Measurements from ENCODE around the gene RNF4.
"Not testable (repeated sequence)": the region's sequence is repeated elsewhere in the genome, so short reads cannot be mapped to it uniquely, and the experiment has no call there.

Gene RNF4

GRCh38 chr4:2537011-2537830 lies 68.3 kb downstream of the RNF4 start:
- DNase-seq, result peak; percentile 84

GRCh38 chr4:2543580-2544191 lies 74.8 kb downstream of the RNF4 start:
- DNase-seq, result not testable (repeated sequence)

- no peak for DNase-seq
Measured at GRCh38 chr4:2545321-2546013, 76.6 kb downstream of the RNF4 start.

GRCh38 chr4:2546286-2546823 lies 77.4 kb downstream of the RNF4 start:
- no peak for DNase-seq

- DNase-seq, result not testable (repeated sequence)
Measured at GRCh38 chr4:2546961-2547691, 78.2 kb downstream of the RNF4 start.

GRCh38 chr4:2551118-2551517 lies 82.2 kb downstream of the RNF4 start:
- no peak for DNase-seq

- DNase-seq, result no peak
Measured at GRCh38 chr4:2552806-2553205, 83.9 kb downstream of the RNF4 start.

GRCh38 chr4:2558301-2558700 lies 89.4 kb downstream of the RNF4 start:
- DNase-seq, result no peak

- no peak for DNase-seq
Measured at GRCh38 chr4:2560167-2560566, 91.3 kb downstream of the RNF4 start.

Data from activated CD8-positive, alpha-beta memory T cell treated with anti-CD3 and anti-CD28 coated beads for 24 hours (primary cell).